Hepatocyte (in vitro differentiated cells): ENCODE measurements around the gene CGRRF1. TPM values are rescaled to one million over a fixed set of nuclear protein-coding genes. Genes with fewer than 3 reads are reported as not detected.

ENCODE experiments used
- DNase-seq: peaks from one replicate; pipeline ENCODE4 v3.0.0-alpha.2; 2016; ENCODE audit warnings: low spot score
- H2AFZ ChIP-seq: fragments of 200-600 bp; sonication (generic); 2 replicates; pipeline ENCODE4 v1.6.0; 2016; ENCODE audit warnings: antibody characterized with exemption, mild to moderate bottlenecking
- H3K27ac ChIP-seq: fragments of 200-600 bp; sonication (generic); 2 replicates; pipeline ENCODE4 v1.5.1; 2016; ENCODE audit warnings: mild to moderate bottlenecking
- H3K27me3 ChIP-seq: fragments of 200-600 bp; sonication (generic); 2 replicates; pipeline ENCODE4 v1.6.1; 2016
- H3K36me3 ChIP-seq: fragments of 200-600 bp; sonication (generic); replicated peaks from 2 replicates; pipeline ENCODE4 v1.5.1; 2016; ENCODE audit warnings: low read depth; ENCODE audit not compliant: insufficient read depth
- H3K4me1 ChIP-seq: fragments of 200-600 bp; sonication (generic); 2 replicates; pipeline ENCODE4 v1.5.1; 2016; ENCODE audit warnings: mild to moderate bottlenecking, moderate library complexity; ENCODE audit not compliant: insufficient read depth
- H3K4me2 ChIP-seq: fragments of 200-600 bp; sonication (generic); 2 replicates; pipeline ENCODE4 v1.6.0; 2016
- H3K4me3 ChIP-seq: fragments of 200-600 bp; sonication (generic); 2 replicates; pipeline ENCODE4 v1.5.1; 2016; ENCODE audit warnings: mild to moderate bottlenecking
- H3K79me2 ChIP-seq: fragments of 200-600 bp; sonication (generic); 2 replicates; pipeline ENCODE4 v1.6.0; 2017; ENCODE audit warnings: mild to moderate bottlenecking
- H3K9me2 ChIP-seq: fragments of 200-600 bp; sonication (generic); replicated peaks from 2 replicates; pipeline ENCODE4 v1.6.0; 2017; ENCODE audit warnings: mild to moderate bottlenecking; ENCODE audit not compliant: insufficient read depth
- H3K9me3 ChIP-seq: fragments of 200-600 bp; sonication (generic); 2 replicates; pipeline ENCODE4 v1.5.1; 2016; ENCODE audit warnings: low read depth, mild to moderate bottlenecking
- H4K20me1 ChIP-seq: fragments of 200-600 bp; sonication (generic); 2 replicates; pipeline ENCODE4 v1.6.0; 2016; ENCODE audit warnings: mild to moderate bottlenecking; ENCODE audit not compliant: insufficient read depth, poor library complexity, severe bottlenecking
- EZH2 ChIP-seq: fragments of 200-600 bp; sonication (generic); IDR thresholded peaks from 2 replicates; pipeline ENCODE4 v1.6.1; 2016; ENCODE audit warnings: antibody characterized with exemption, mild to moderate bottlenecking, borderline replicate concordance
- EZH2phosphoT487 ChIP-seq: fragments of 200-600 bp; sonication (generic); IDR thresholded peaks from one replicate; pipeline ENCODE4 v1.6.1; 2018; ENCODE audit warnings: antibody characterized with exemption, mild to moderate bottlenecking, low read depth, moderate library complexity; ENCODE audit not compliant: unreplicated experiment, severe bottlenecking
- WGBS: methylation state at CpG from one replicate; pipeline ENCODE4 v1.1.6; 2016; ENCODE audit warnings: low lambda C conversion rate; ENCODE audit errors: missing lambda C conversion rate; 5-methylcytosine and 5-hydroxymethylcytosine counted together
- polyA plus RNA-seq: library from polyadenylated mRNA; unstranded; fragments of >200 nt; fragmentation: Nextera tagmentation; extraction: Ambion mirVana; gene quantifications from 2 replicates; pipeline ENCODE4 v1.2.1, GENCODE V29; 2016
- total RNA-seq: library from RNA; depleted of rRNA; stranded (reverse); fragments of >200 nt; gene quantifications from 2 replicates; pipeline ENCODE4 v1.2.3, GENCODE V29; 2014
- TF ChIP-seq, protein P1 (sequence below): fragments of 200-600 bp; sonication (generic); IDR thresholded peaks from 2 replicates; pipeline ENCODE4 v1.5.1; 2016; ENCODE audit warnings: antibody characterized with exemption, mild to moderate bottlenecking; ENCODE audit not compliant: poor library complexity

CGRRF1 gene
- total and polyA plus RNA-seq, 2 experiments from 2014 or later: 20.7 to 27.0 TPM

DNA sequence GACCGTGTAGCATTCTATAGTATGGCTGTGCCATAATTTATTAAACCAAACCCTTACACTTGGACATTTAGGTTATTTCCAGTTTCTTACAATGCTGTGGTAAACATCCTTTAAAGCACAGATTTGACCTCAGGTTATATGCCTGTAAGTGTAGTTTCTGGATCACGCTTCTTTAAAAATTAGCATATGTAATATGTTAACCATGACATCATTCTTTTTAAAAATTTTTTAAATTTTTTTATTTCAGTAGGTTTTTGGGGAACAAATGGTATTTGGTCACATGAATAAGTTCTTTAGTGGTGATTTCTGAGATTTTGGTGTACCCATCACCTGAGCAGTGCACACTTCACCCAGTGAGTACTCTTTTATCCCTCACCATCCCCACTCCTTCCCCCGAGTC lies 75.5 kb downstream of the CGRRF1 start:
- Histone ChIP-seq H4K20me1 (no peaks in the 10 kb centered on the region), H3K79me2 (peaks cover 65% of the 10 kb centered on the region)
- 95% methylated on average over 3 of the region's 3 CpGs for WGBS

More for the DNA sequence above, 75.5 kb downstream of the CGRRF1 start:
- H3K4me3 ChIP-seq: no peak overlapping the region
- H3K4me1 ChIP-seq: no peaks in the 10 kb centered on the region
- DNase-seq: no peak
- H3K36me3 ChIP-seq: no peaks in the 10 kb centered on the region
- no peak overlapping the region for H2AFZ ChIP-seq
- H3K27ac ChIP-seq: no peak overlapping the region
- no peaks in the 10 kb centered on the region for H3K9me3 ChIP-seq
- H3K9me2 ChIP-seq: no peaks in the 10 kb centered on the region
- no peaks in the 10 kb centered on the region for H3K27me3 ChIP-seq
- TF ChIP-seq, protein P1, sequence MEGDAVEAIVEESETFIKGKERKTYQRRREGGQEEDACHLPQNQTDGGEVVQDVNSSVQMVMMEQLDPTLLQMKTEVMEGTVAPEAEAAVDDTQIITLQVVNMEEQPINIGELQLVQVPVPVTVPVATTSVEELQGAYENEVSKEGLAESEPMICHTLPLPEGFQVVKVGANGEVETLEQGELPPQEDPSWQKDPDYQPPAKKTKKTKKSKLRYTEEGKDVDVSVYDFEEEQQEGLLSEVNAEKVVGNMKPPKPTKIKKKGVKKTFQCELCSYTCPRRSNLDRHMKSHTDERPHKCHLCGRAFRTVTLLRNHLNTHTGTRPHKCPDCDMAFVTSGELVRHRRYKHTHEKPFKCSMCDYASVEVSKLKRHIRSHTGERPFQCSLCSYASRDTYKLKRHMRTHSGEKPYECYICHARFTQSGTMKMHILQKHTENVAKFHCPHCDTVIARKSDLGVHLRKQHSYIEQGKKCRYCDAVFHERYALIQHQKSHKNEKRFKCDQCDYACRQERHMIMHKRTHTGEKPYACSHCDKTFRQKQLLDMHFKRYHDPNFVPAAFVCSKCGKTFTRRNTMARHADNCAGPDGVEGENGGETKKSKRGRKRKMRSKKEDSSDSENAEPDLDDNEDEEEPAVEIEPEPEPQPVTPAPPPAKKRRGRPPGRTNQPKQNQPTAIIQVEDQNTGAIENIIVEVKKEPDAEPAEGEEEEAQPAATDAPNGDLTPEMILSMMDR: no peak
- no peak for TF ChIP-seq EZH2phosphoT487
- no peak for TF ChIP-seq EZH2
- no peak overlapping the region for H3K4me2 ChIP-seq

Other genes starting within 250 kb of the CGRRF1 start
- gene CDKN3, start 112.9 kb upstream of the CGRRF1 start, total RNA-seq: 11.7 and 17.5 TPM in 2 replicates
- 18.8 and 19.3 TPM in 2 replicates for gene CDKN3, start 112.9 kb upstream of the CGRRF1 start, polyA plus RNA-seq
- gene CNIH1, start 68.5 kb upstream of the CGRRF1 start, total RNA-seq: 291 and 320 TPM in 2 replicates
- gene CNIH1, start 68.5 kb upstream of the CGRRF1 start, polyA plus RNA-seq: 173 and 201 TPM in 2 replicates
- 80.7 and 138 TPM in 2 replicates for gene GMFB, start 20.9 kb upstream of the CGRRF1 start, total RNA-seq
- gene GMFB, start 20.9 kb upstream of the CGRRF1 start, polyA plus RNA-seq: 41.8 and 47.3 TPM in 2 replicates
- 15.7 and 17.9 TPM in 2 replicates for gene SAMD4A, start 57.2 kb downstream of the CGRRF1 start, total RNA-seq
- gene SAMD4A, start 57.2 kb downstream of the CGRRF1 start, polyA plus RNA-seq: 10.5 and 11.7 TPM in 2 replicates